ENCODE measurements around the gene PCSK5. TPM values are rescaled to one million over a fixed set of nuclear protein-coding genes. Genes with fewer than 3 reads are reported as not detected.

The PCSK5 gene
- total and polyA plus RNA-seq, 2 donors (not counting 3 experiments of a cell fraction or from before 2014, with no cell fraction given), result 2.6 to 4.8 TPM

DNA sequence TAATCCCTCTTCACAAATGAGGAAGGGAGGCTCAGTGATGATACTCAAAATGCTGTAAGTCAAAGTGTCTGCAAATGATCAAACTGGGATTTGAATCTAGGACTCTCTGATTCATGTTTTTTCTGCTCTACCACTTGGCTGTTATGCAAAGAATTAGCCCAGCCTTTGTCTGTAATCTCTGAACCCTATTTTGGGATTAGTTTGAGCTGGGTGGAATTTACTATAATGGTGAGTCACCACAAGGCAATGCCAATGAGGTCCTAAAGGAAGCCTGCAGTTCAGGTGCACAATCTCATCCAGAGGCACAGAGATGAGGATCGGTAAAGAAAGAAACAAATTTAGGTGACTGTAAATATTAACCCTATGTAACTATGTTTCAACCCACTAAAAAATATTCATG lies 474.6 kb downstream of the PCSK5 start:
- H3K4me1 ChIP-seq (ENCODE audit: control insufficient read depth, extremely low read depth, insufficient read depth, low read length), result peaks cover 2% of the 10 kb centered on the region
- TF ChIP-seq, protein P1, sequence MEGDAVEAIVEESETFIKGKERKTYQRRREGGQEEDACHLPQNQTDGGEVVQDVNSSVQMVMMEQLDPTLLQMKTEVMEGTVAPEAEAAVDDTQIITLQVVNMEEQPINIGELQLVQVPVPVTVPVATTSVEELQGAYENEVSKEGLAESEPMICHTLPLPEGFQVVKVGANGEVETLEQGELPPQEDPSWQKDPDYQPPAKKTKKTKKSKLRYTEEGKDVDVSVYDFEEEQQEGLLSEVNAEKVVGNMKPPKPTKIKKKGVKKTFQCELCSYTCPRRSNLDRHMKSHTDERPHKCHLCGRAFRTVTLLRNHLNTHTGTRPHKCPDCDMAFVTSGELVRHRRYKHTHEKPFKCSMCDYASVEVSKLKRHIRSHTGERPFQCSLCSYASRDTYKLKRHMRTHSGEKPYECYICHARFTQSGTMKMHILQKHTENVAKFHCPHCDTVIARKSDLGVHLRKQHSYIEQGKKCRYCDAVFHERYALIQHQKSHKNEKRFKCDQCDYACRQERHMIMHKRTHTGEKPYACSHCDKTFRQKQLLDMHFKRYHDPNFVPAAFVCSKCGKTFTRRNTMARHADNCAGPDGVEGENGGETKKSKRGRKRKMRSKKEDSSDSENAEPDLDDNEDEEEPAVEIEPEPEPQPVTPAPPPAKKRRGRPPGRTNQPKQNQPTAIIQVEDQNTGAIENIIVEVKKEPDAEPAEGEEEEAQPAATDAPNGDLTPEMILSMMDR (IDR thresholded peaks at IDR 0.05; ENCODE audit: extremely low read depth in 1 of 2, insufficient read depth in 1 of 2, low read depth in 1 of 2, low read length in 2 of 2), result no peak
- peak; percentile 48 for TF ChIP-seq JUN (IDR thresholded peaks at IDR 0.05; ENCODE audit: borderline replicate concordance, insufficient read depth, insufficient read length, low read depth)
- peak; percentile 50 for TF ChIP-seq FOS (IDR thresholded peaks at IDR 0.05; ENCODE audit: borderline replicate concordance, insufficient read depth, low read length)
- no peak for TF ChIP-seq GATA2 (IDR thresholded peaks at IDR 0.05; ENCODE audit: insufficient read depth, insufficient read length, low read depth, low read length)
- H3K79me2 ChIP-seq (ENCODE audit: control insufficient read depth, insufficient read depth, low read length), result no peaks in the 10 kb centered on the region
- H3K36me3 ChIP-seq (ENCODE audit: control insufficient read depth in 2 of 2, extremely low read depth in 1 of 2, insufficient read depth in 2 of 2, low read length in 2 of 2), result no peaks in the 10 kb centered on the region
- dilution Hi-C loops (cut with MboI; ENCODE audit: extremely low pct_ligation_motif_present, low sequenced_read_pairs), result no loop called here
- ChIA-PET POLR2A (no interaction called here), CTCF (interaction anchor here (1.0 to 1.1 kb wide), 2 partner anchors 10 to 39 kb away, joined by 3 read pairs; no protein-coding TSS in a partner anchor)
- H4K20me1 ChIP-seq (replicated peaks; ENCODE audit: control insufficient read depth, extremely low read depth, insufficient read depth, low read length), result no peaks in the 10 kb centered on the region
- H3K9me1 ChIP-seq (replicated peaks; ENCODE audit: control insufficient read depth, extremely low read depth, insufficient read depth, low read length), result no peaks in the 10 kb centered on the region
- no peak overlapping the region for H3K4me2 ChIP-seq (ENCODE audit: insufficient read depth, low read length)
- no peaks in the 10 kb centered on the region for H3K9me3 ChIP-seq (replicated peaks; ENCODE audit: control insufficient read depth, insufficient read depth, low read length)
- no peak for FAIRE-seq
- intact Hi-C loops (cut with micrococcal nuclease), result no loop called here
- no peak overlapping the region for H3K9ac ChIP-seq (replicated peaks; ENCODE audit: extremely low read depth, insufficient read depth, low read length)
- no peaks in the 10 kb centered on the region for H3K27me3 ChIP-seq (ENCODE audit: control insufficient read depth in 2 of 2, insufficient read depth in 2 of 2, low read length in 2 of 2)
- no peak overlapping the region for H3K27ac ChIP-seq (ENCODE audit: insufficient read depth, low read depth, low read length)
- BruUV-seq (replicated peaks), result no TSS peak
- peak; percentile 37 for DNase-seq (ENCODE audit: low read depth, low spot score)
- no peak overlapping the region for H3K4me3 ChIP-seq (replicated peaks in 1 of 3; ENCODE audit: insufficient read depth in 1 of 3, low read depth in 1 of 3, low read length in 3 of 3)
- no peak overlapping the region for H2AFZ ChIP-seq (ENCODE audit: low read depth, low read length)

GRCh38 chr9:76366275-76366674 lies 475.8 kb downstream of the PCSK5 start:
- no peak overlapping the region for H3K9ac ChIP-seq (replicated peaks; ENCODE audit: extremely low read depth, insufficient read depth, low read length)
- H2AFZ ChIP-seq (ENCODE audit: low read depth, low read length), result no peak overlapping the region
- ChIA-PET POLR2A (no interaction called here), CTCF (interaction anchor here (1.0 to 1.2 kb wide), 3 partner anchors 9 to 28 kb away, joined by 3 read pairs; partner anchors contain the start of gene RFK)
- no peaks in the 10 kb centered on the region for H3K79me2 ChIP-seq (ENCODE audit: control insufficient read depth, insufficient read depth, low read length)
- no peaks in the 10 kb centered on the region for H3K27me3 ChIP-seq (ENCODE audit: control insufficient read depth in 2 of 2, insufficient read depth in 2 of 2, low read length in 2 of 2)
- no peaks in the 10 kb centered on the region for H3K9me3 ChIP-seq (replicated peaks; ENCODE audit: control insufficient read depth, insufficient read depth, low read length)
- no peaks in the 10 kb centered on the region for H3K36me3 ChIP-seq (ENCODE audit: control insufficient read depth in 2 of 2, extremely low read depth in 1 of 2, insufficient read depth in 2 of 2, low read length in 2 of 2)
- H3K9me1 ChIP-seq (replicated peaks; ENCODE audit: control insufficient read depth, extremely low read depth, insufficient read depth, low read length), result no peaks in the 10 kb centered on the region
- no peak for TF ChIP-seq FOS (IDR thresholded peaks at IDR 0.05; ENCODE audit: borderline replicate concordance, insufficient read depth, low read length)
- TF ChIP-seq EZH2 (IDR thresholded peaks at IDR 0.05; ENCODE audit: borderline replicate concordance, low read depth, low read length, severe bottlenecking), result no peak
- no peak for TF ChIP-seq MAX (IDR thresholded peaks at IDR 0.05; ENCODE audit: insufficient read depth, insufficient read length)
- TF ChIP-seq POLR2A (IDR thresholded peaks at IDR 0.05; ENCODE audit: low read depth, low read length), result no peak
- no peak for TF ChIP-seq JUN (IDR thresholded peaks at IDR 0.05; ENCODE audit: borderline replicate concordance, insufficient read depth, insufficient read length, low read depth)
- TF ChIP-seq MYC (IDR thresholded peaks at IDR 0.05; ENCODE audit: low read depth, low read length), result no peak
- TF ChIP-seq, protein P1 (IDR thresholded peaks at IDR 0.05; ENCODE audit: extremely low read depth in 1 of 2, insufficient read depth in 1 of 2, low read depth in 1 of 2, low read length in 2 of 2), result no peak
- no peak for TF ChIP-seq GATA2 (IDR thresholded peaks at IDR 0.05; ENCODE audit: insufficient read depth, insufficient read length, low read depth, low read length)
- TF ChIP-seq POLR2AphosphoS5 (IDR thresholded peaks at IDR 0.05; ENCODE audit: insufficient read depth, low read depth, low read length), result no peak
- BruUV-seq (replicated peaks), result no TSS peak
- no peaks in the 10 kb centered on the region for H4K20me1 ChIP-seq (replicated peaks; ENCODE audit: control insufficient read depth, extremely low read depth, insufficient read depth, low read length)
- no peak overlapping the region for H3K4me3 ChIP-seq (replicated peaks in 1 of 3; ENCODE audit: insufficient read depth in 1 of 3, low read depth in 1 of 3, low read length in 3 of 3)
- DNase-seq (ENCODE audit: low read depth, low spot score) (no peak), FAIRE-seq (peak; percentile 56)
- peaks cover 2% of the 10 kb centered on the region for H3K4me1 ChIP-seq (ENCODE audit: control insufficient read depth, extremely low read depth, insufficient read depth, low read length)
- H3K4me2 ChIP-seq (ENCODE audit: insufficient read depth, low read length), result no peak overlapping the region
- H3K27ac ChIP-seq (ENCODE audit: insufficient read depth, low read depth, low read length), result no peak overlapping the region
- intact Hi-C loops (cut with micrococcal nuclease), result no loop called here
- dilution Hi-C loops (cut with MboI; ENCODE audit: extremely low pct_ligation_motif_present, low sequenced_read_pairs), result no loop called here
